Gastrocnemius medialis (tissue), 4 donors: ENCODE results near the gene AGPAT3.

Experiments used
- CTCF ChIP-seq, 5 experiments: fragments of 450-650 bp in 3 of 5; fragments of 200-600 bp in 2 of 5; sonication (generic) in 2 of 5; IDR thresholded peaks in 4 of 5; conservative IDR thresholded peaks in 1 of 5; 1 replicate in 4 of 5; 2 replicates in 1 of 5; pipeline ENCODE4 v1.5.1; 2016 to 2019; ENCODE audit warnings: antibody characterized with exemption in 5 of 5, mild to moderate bottlenecking in 3 of 5, moderate library complexity in 3 of 5
- POLR2A ChIP-seq, 2 donors: fragments of 450-650 bp; IDR thresholded peaks; one replicate each; pipeline ENCODE4 v1.6.1; 2017; ENCODE audit warnings: antibody characterized with exemption in 2 of 2, mild to moderate bottlenecking in 2 of 2, moderate library complexity in 2 of 2

- TF ChIP-seq CTCF (IDR thresholded peaks at IDR 0.05 in 4 of 5, conservative IDR thresholded peaks at IDR 0.05 in 1 of 5): no peak
- no peak for TF ChIP-seq POLR2A (IDR thresholded peaks at IDR 0.05)
Observed at GRCh38 chr21:43991447-43991991, 126.5 kb downstream of the AGPAT3 start.
